ENCODE data around the gene OXSR1.

DNA sequence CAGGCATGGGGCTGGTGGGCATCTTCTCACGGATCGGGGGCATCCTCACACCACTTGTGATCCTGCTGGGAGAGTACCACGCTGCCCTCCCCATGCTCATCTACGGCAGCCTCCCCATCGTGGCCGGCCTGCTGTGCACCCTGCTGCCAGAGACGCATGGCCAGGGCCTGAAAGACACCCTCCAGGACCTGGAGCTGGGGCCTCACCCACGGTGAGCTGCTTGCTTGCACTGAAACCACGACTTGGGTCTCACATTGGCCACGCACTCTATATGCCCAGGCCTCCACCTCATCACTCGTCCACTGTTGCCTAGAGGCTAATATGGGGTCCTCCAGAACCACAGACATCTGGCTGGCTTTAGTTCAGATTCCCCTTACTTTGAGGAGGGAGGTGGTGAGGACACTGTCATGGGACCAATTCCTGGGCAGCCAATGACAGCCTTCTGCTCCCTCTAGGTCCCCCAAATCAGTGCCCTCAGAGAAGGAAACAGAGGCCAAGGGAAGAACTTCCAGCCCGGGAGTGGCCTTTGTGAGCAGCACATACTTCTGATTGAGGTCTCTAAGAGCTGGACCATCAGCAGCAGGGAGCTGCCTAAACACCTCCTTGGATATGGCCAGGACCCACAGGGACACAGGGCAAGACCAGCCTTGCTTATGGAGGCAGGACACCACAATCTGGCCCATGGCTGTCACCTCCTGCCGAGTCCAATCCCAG, 111.7 kb downstream of the OXSR1 start:
- no peak for TF ChIP-seq FOXK1 (CRISPR knock-in tag; IDR thresholded peaks at IDR 0.05; ENCODE audit: borderline replicate concordance, low read depth)
- TF ChIP-seq, protein P1, sequence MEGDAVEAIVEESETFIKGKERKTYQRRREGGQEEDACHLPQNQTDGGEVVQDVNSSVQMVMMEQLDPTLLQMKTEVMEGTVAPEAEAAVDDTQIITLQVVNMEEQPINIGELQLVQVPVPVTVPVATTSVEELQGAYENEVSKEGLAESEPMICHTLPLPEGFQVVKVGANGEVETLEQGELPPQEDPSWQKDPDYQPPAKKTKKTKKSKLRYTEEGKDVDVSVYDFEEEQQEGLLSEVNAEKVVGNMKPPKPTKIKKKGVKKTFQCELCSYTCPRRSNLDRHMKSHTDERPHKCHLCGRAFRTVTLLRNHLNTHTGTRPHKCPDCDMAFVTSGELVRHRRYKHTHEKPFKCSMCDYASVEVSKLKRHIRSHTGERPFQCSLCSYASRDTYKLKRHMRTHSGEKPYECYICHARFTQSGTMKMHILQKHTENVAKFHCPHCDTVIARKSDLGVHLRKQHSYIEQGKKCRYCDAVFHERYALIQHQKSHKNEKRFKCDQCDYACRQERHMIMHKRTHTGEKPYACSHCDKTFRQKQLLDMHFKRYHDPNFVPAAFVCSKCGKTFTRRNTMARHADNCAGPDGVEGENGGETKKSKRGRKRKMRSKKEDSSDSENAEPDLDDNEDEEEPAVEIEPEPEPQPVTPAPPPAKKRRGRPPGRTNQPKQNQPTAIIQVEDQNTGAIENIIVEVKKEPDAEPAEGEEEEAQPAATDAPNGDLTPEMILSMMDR (CRISPR knock-in tag; IDR thresholded peaks at IDR 0.05), result no peak
- TF ChIP-seq CHD4 (IDR thresholded peaks at IDR 0.05; ENCODE audit: borderline replicate concordance, low read length), result no peak
- no peak for TF ChIP-seq RBFOX2 (IDR thresholded peaks at IDR 0.05; ENCODE audit: low read depth, low read length)
- TF ChIP-seq, protein P2, sequence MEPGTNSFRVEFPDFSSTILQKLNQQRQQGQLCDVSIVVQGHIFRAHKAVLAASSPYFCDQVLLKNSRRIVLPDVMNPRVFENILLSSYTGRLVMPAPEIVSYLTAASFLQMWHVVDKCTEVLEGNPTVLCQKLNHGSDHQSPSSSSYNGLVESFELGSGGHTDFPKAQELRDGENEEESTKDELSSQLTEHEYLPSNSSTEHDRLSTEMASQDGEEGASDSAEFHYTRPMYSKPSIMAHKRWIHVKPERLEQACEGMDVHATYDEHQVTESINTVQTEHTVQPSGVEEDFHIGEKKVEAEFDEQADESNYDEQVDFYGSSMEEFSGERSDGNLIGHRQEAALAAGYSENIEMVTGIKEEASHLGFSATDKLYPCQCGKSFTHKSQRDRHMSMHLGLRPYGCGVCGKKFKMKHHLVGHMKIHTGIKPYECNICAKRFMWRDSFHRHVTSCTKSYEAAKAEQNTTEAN (CRISPR knock-in tag; conservative IDR thresholded peaks at IDR 0.05), result no peak
- TF ChIP-seq, protein P3, sequence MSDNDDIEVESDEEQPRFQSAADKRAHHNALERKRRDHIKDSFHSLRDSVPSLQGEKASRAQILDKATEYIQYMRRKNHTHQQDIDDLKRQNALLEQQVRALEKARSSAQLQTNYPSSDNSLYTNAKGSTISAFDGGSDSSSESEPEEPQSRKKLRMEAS (IDR thresholded peaks at IDR 0.05), result no peak
- TF ChIP-seq, protein P4, sequence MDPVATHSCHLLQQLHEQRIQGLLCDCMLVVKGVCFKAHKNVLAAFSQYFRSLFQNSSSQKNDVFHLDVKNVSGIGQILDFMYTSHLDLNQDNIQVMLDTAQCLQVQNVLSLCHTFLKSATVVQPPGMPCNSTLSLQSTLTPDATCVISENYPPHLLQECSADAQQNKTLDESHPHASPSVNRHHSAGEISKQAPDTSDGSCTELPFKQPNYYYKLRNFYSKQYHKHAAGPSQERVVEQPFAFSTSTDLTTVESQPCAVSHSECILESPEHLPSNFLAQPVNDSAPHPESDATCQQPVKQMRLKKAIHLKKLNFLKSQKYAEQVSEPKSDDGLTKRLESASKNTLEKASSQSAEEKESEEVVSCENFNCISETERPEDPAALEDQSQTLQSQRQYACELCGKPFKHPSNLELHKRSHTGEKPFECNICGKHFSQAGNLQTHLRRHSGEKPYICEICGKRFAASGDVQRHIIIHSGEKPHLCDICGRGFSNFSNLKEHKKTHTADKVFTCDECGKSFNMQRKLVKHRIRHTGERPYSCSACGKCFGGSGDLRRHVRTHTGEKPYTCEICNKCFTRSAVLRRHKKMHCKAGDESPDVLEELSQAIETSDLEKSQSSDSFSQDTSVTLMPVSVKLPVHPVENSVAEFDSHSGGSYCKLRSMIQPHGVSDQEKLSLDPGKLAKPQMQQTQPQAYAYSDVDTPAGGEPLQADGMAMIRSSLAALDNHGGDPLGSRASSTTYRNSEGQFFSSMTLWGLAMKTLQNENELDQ (CRISPR knock-in tag; IDR thresholded peaks at IDR 0.05; ENCODE audit: borderline replicate concordance), result no peak
- TF ChIP-seq, protein P5, sequence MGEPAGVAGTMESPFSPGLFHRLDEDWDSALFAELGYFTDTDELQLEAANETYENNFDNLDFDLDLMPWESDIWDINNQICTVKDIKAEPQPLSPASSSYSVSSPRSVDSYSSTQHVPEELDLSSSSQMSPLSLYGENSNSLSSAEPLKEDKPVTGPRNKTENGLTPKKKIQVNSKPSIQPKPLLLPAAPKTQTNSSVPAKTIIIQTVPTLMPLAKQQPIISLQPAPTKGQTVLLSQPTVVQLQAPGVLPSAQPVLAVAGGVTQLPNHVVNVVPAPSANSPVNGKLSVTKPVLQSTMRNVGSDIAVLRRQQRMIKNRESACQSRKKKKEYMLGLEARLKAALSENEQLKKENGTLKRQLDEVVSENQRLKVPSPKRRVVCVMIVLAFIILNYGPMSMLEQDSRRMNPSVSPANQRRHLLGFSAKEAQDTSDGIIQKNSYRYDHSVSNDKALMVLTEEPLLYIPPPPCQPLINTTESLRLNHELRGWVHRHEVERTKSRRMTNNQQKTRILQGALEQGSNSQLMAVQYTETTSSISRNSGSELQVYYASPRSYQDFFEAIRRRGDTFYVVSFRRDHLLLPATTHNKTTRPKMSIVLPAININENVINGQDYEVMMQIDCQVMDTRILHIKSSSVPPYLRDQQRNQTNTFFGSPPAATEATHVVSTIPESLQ (CRISPR knock-in tag; conservative IDR thresholded peaks at IDR 0.05), result no peak
- no peak for TF ChIP-seq ZNF607 (CRISPR knock-in tag; IDR thresholded peaks at IDR 0.05; ENCODE audit: borderline replicate concordance)
- TF ChIP-seq ZNF780A (CRISPR knock-in tag; IDR thresholded peaks at IDR 0.05), result no peak
